Sigmoid colon (tissue), 7 donors: Measurements from ENCODE around the gene OR4K1. TPM values are rescaled to one million over a fixed set of nuclear protein-coding genes. Genes with fewer than 3 reads are reported as not detected.

Source experiments
- DNase-seq: peaks from one replicate; pipeline ENCODE4 v3.0.0-alpha.2; 2019
- H3K27ac ChIP-seq, 4 donors: fragments of 200-600 bp; sonication (generic); one replicate each; pipeline ENCODE4 v1.5.1; 2016 to 2019; ENCODE audit warnings: mild to moderate bottlenecking in 1 of 4
- H3K27me3 ChIP-seq, 3 donors: fragments of 200-600 bp; sonication (generic); one replicate each; pipeline ENCODE4 v1.5.1; 2019; ENCODE audit warnings: mild to moderate bottlenecking in 1 of 3
- H3K36me3 ChIP-seq, 4 donors: fragments of 200-600 bp; sonication (generic); one replicate each; pipeline ENCODE4 v1.5.1; 2016 to 2019
- H3K4me1 ChIP-seq, 4 donors: fragments of 200-600 bp; sonication (generic); one replicate each; pipeline ENCODE4 v1.5.1; 2017 to 2019
- H3K4me3 ChIP-seq, 4 donors: fragments of 200-600 bp; sonication (generic); one replicate each; pipeline ENCODE4 v1.5.1; 2017 to 2019; ENCODE audit warnings: mild to moderate bottlenecking in 2 of 4, moderate library complexity in 1 of 4
- H3K9me3 ChIP-seq, 4 donors: fragments of 200-600 bp in 3 of 4; sonication (generic) in 3 of 4; one replicate each; pipeline versions ENCODE4 v1.5.1 to v1.6.1; 2013 to 2019
- CTCF ChIP-seq, 4 experiments: fragments of 450-650 bp in 3 of 4; fragments of 200-600 bp in 1 of 4; IDR thresholded peaks; one replicate each; pipeline ENCODE4 v1.5.1; 2016 to 2019; ENCODE audit warnings: antibody characterized with exemption in 4 of 4, mild to moderate bottlenecking in 3 of 4, moderate library complexity in 2 of 4
- EP300 ChIP-seq, 4 donors: sonication (generic); formaldehyde crosslinking; IDR thresholded peaks; one replicate each; pipeline ENCODE4 v1.6.1; 2017; ENCODE audit warnings: antibody characterized with exemption in 4 of 4
- POLR2A ChIP-seq, 2 donors: fragments of 450-650 bp; IDR thresholded peaks; one replicate each; pipeline ENCODE4 v1.6.1; 2016; ENCODE audit warnings: antibody characterized with exemption in 2 of 2, mild to moderate bottlenecking in 2 of 2, moderate library complexity in 2 of 2
- POLR2AphosphoS5 ChIP-seq, 4 donors: sonication (generic); formaldehyde crosslinking; IDR thresholded peaks; one replicate each; pipeline ENCODE4 v1.6.1; 2017; ENCODE audit warnings: antibody characterized with exemption in 4 of 4
- WGBS, 2 donors: extraction: QIAGEN DNeasy Blood & Tissue Kit; methylation state at CpG; one replicate each; pipeline ENCODE4 v1.1.7; 2013; 5-methylcytosine and 5-hydroxymethylcytosine counted together
- intact Hi-C: fragments of 100-400 bp; cut with DNase I; formaldehyde crosslinking; loops from one replicate; pipeline ENCODE4 v1.15.1; 2023
- polyA plus RNA-seq, 3 donors: library from polyadenylated mRNA; stranded (reverse); fragments of 200-250 nt; gene quantifications; one replicate each; pipeline ENCODE4 v1.2.3, GENCODE V29; 2013
- total RNA-seq, 4 donors: library from RNA; depleted of rRNA; stranded (reverse); fragments of >200 nt; gene quantifications; one replicate each; pipeline ENCODE4 v1.1.0, GENCODE V29; 2016
- donor health status: healthy with polysubstance abuse.
- donor health status: Bipolar disorder and iron deficiency.
- donor health status: healthy.

OR4K1 gene
- total and polyA plus RNA-seq, 7 donors: not detected

- DNase-seq: no peak
- TF ChIP-seq POLR2A (IDR thresholded peaks at IDR 0.05): no peak
- Histone ChIP-seq H3K27ac (no peak overlapping the region), H3K4me1 (no peaks in the 10 kb centered on the region), H3K4me3 (no peak overlapping the region), H3K27me3 (no peaks in the 10 kb centered on the region), H3K36me3 (no peaks in the 10 kb centered on the region), H3K9me3 (no peaks in the 10 kb centered on the region)
- WGBS, 2 donors: 59 to 81% methylated on average over 1 of the region's 1 CpG
- intact Hi-C loops: no loop called here
Observed at GRCh38 chr14:19974844-19975243, 44.1 kb downstream of the OR4K1 start.

- H3K9me3 ChIP-seq: no peaks in the 10 kb centered on the region
- no peaks in the 10 kb centered on the region for H3K36me3 ChIP-seq
- H3K4me3 ChIP-seq: no peak within 1 kb of the TSS
- no peak for TF ChIP-seq CTCF (IDR thresholded peaks at IDR 0.05)
- TF ChIP-seq POLR2A (IDR thresholded peaks at IDR 0.05): no peak
- no peak for TF ChIP-seq POLR2AphosphoS5 (IDR thresholded peaks at IDR 0.05)
- TF ChIP-seq EP300 (IDR thresholded peaks at IDR 0.05): no peak
- H3K27ac ChIP-seq: no peak within 1 kb of the TSS
- WGBS, 2 donors: 96 to 98% methylated on average over 3 of the region's 3 CpGs
- DNase-seq: no peak
- intact Hi-C loops: no loop called here
- H3K4me1 ChIP-seq: no peaks in the 10 kb centered on the region
- H3K27me3 ChIP-seq: no peaks in the 10 kb centered on the region
Observed at GRCh38 chr14:19975291-19975690, 44.6 kb downstream of the OR4K1 start, which contains the start of gene OR4K15. Gene OR4K15 (plus strand): TSS chr14:19975591. CDS start chr14:19975591, 0 bp downstream.

Other genes with a start within 250 kb of the OR4K1 start
- gene OR11H2, start 217.0 kb upstream of the OR4K1 start, total RNA-seq: not detected
- not detected for gene OR11H2, start 217.0 kb upstream of the OR4K1 start, polyA plus RNA-seq
- gene OR4Q3, start 187.3 kb upstream of the OR4K1 start, total RNA-seq: not detected
- under 1 TPM in 1 of 3 donors, not detected in 2; 0.60 TPM for gene OR4Q3, start 187.3 kb upstream of the OR4K1 start, polyA plus RNA-seq
- not detected for gene OR4M1, start 157.4 kb upstream of the OR4K1 start, total RNA-seq
- gene OR4M1, start 157.4 kb upstream of the OR4K1 start, polyA plus RNA-seq: not detected
- gene OR4N2, start 127.1 kb upstream of the OR4K1 start, total RNA-seq: not detected
- gene OR4N2, start 127.1 kb upstream of the OR4K1 start, polyA plus RNA-seq: not detected
- gene OR4K2, start 55.8 kb upstream of the OR4K1 start, total RNA-seq: not detected
- not detected for gene OR4K2, start 55.8 kb upstream of the OR4K1 start, polyA plus RNA-seq
- not detected for gene OR4K5, start 10.3 kb upstream of the OR4K1 start, total RNA-seq
- not detected for gene OR4K5, start 10.3 kb upstream of the OR4K1 start, polyA plus RNA-seq
- not detected for gene OR4K15, start 44.7 kb downstream of the OR4K1 start, total RNA-seq
- gene OR4K15, start 44.7 kb downstream of the OR4K1 start, polyA plus RNA-seq: not detected
- gene OR4Q2, start 71.2 kb downstream of the OR4K1 start, total RNA-seq: not detected
- gene OR4Q2, start 71.2 kb downstream of the OR4K1 start, polyA plus RNA-seq: not detected
- gene OR4K14, start 88.4 kb downstream of the OR4K1 start, total RNA-seq: not detected
- not detected for gene OR4K14, start 88.4 kb downstream of the OR4K1 start, polyA plus RNA-seq
- gene OR4K13, start 105.1 kb downstream of the OR4K1 start, total RNA-seq: not detected
- gene OR4K13, start 105.1 kb downstream of the OR4K1 start, polyA plus RNA-seq: not detected
- not detected for gene OR4L1, start 129.1 kb downstream of the OR4K1 start, total RNA-seq
- not detected for gene OR4L1, start 129.1 kb downstream of the OR4K1 start, polyA plus RNA-seq
- gene OR4K17, start 179.8 kb downstream of the OR4K1 start, total RNA-seq: not detected
- not detected for gene OR4K17, start 179.8 kb downstream of the OR4K1 start, polyA plus RNA-seq
- gene OR4N5, start 207.9 kb downstream of the OR4K1 start, total RNA-seq: not detected
- not detected for gene OR4N5, start 207.9 kb downstream of the OR4K1 start, polyA plus RNA-seq